Epidermal melanocyte (primary cell): ENCODE results near the gene TXNRD2.

Experiments used
- DNase-seq: peaks from one replicate; pipeline ENCODE4 v3.0.0; 2011; ENCODE audit warnings: low spot score; ENCODE audit not compliant: insufficient read length

The TXNRD2 gene

DNA sequence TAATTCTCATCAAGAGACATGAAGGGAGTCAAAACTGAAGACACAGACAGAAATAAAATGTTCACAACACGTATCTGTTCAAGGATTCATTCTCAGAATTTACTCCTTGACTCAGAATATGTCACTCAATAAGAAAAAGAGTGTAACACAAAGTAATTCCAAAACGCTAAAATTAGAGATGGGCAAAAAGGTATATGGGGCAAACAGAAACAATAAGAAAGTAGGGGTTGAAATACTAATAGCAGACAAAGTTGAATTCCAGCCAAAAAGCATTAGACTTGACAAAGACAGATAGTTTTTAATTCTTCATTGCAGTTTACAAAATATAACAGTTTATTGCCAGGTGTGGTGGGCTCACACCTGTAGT lies 113.6 kb downstream of the TXNRD2 start:
- DNase-seq: no peak

DNA sequence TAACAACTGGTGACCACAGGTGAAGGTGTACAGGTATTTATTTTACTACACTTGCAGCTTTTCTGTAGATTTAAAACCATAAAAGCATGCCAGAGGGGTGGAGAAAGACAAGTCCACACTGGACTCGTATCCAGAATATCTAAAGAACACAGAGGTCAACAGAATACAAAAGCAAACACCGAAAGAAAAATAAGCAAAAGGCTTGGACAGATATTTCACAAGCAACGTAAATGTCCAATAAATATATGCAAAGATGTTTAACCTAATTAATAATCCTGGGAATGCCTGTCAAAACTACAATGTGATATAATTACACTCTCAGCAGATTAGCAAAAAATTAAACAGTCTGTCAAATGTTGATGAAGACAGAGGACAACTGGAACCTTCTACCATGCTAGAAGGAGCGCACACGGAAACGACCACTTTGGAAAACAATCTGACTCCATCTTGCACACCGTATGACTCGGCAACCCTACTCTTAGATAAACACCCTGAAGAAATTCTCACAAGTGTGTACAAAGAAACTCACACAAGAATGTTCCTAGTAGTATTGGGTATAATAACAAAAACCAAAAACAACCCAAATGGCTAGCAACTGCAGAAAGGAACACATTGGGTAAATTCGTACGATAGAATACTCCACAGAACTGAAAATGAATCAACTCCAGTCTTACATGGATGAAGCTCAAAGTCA lies 114.1 kb downstream of the TXNRD2 start:
- DNase-seq: no peak

GRCh38 chr22:19826619-19826950 lies 115.0 kb downstream of the TXNRD2 start:
- no peak for DNase-seq

GRCh38 chr22:19825904-19826618 lies 115.6 kb downstream of the TXNRD2 start:
- DNase-seq: peak; percentile 8
